OCI-LY7 (cell line): ENCODE measurements around the gene C15orf39.

ENCODE experiments used
- CTCF ChIP-seq: fragments of 200-600 bp; sonication (generic); conservative IDR thresholded peaks from 2 replicates; pipeline ENCODE4 v1.5.1; 2014; ENCODE audit warnings: mild to moderate bottlenecking, antibody characterized with exemption, low read length, moderate library complexity, mixed read lengths
- EZH2phosphoT487 ChIP-seq: fragments of 200-600 bp; sonication (generic); IDR thresholded peaks from 2 replicates; pipeline ENCODE4 v1.6.1; 2018; ENCODE audit warnings: low read depth, borderline replicate concordance, mild to moderate bottlenecking, mixed run types, antibody characterized with exemption, low read length, moderate library complexity, mixed read lengths

DNA sequence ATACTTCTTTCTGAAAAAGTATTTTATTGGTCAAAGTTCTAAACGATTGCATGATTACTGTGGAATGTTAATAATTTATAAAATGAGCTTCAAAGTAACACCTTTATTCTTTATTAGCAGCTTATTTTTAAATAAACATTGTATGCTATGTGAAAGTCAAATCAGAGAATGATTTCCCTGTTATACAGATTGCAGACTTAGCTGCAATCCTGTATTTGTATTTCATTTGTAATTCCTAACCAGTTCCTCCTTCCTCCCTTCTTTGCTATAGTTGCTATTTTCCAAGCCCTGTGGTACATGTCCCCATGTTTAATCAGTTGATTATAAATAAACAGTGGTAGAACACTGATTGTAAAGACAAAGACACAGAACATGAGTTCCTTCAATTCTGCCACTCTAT is 42.4 kb upstream of the C15orf39 start:
- TF ChIP-seq CTCF (no peak), EZH2phosphoT487 (no peak)
